Activated CD4-positive, alpha-beta T cell treated with anti-CD3 and anti-CD28 coated beads for 1 hour (primary cell): Measurements from ENCODE around the gene GHR.
"Not testable (repeated sequence)": the region's sequence is repeated elsewhere in the genome, so short reads cannot be mapped to it uniquely, and the experiment has no call there.

ENCODE experiments used
- DNase-seq: peaks from one replicate; pipeline ENCODE4 v3.0.0-alpha.2; 2020

GHR gene

DNA sequence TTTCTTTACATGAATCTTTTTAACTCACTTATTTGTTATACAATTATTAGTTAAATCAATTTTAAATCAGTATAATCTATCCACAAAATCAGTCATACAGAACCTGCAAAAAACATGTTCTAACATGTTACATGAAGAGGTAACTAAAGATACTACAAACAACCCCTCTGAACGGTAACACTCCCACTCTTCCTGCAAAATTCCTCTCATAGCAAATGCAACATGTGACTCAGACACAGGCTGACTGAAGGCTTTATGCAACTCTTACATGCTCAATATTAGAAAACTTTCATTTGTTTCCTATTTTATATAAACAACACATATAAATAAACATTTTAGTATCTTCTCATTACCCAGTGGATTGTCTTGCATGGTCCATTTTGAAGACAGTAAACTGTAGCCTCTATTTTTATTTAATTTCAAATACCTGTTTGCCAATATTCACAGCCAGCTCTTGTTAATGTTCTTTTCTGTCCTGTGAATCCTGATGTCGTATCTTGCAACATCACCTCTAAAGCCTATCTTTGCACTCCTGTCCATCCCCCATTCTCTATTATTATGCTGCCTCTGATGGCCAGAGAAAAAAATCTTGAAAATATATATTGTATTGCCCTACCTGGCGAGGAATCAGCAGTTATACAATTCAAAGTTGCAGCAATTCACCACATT lies 232.9 kb downstream of the GHR start:
- no peak for DNase-seq

DNA sequence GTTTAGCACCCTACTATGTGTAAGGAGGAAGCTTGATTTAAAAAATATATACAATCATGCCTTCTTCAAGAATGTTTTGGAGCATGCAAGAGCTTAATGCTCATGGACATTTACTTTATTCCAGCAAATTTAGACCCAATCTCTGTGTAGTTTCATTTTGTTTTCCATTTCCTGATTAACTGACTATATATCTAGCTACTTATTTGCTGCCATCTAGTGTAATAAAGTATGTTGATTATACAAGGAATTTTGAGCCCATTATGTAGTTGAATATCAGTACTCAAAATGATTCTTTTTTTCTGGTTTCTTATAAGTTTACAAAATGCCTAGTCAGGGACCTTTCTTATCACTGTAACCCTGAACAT lies 233.4 kb downstream of the GHR start:
- DNase-seq = no peak

DNA sequence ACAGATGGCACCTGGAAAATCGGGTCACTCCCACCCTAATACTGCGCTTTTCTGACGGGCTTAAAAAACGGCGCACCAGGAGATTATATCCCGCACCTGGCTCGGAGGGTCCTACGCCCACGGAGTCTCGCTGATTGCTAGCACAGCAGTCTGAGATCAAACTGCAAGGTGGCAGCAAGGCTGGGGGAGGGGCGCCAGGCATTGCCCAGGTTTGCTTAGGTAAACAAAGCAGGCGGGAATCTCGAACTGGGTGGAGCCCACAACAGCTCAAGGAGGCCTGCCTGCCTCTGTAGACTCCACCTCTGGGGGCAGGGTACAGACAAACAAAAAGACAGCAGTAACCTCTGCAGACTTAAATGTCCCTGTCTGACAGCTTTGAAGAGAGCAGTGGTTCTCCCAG lies 236.6 kb downstream of the GHR start:
- not testable (repeated sequence) for DNase-seq

DNA sequence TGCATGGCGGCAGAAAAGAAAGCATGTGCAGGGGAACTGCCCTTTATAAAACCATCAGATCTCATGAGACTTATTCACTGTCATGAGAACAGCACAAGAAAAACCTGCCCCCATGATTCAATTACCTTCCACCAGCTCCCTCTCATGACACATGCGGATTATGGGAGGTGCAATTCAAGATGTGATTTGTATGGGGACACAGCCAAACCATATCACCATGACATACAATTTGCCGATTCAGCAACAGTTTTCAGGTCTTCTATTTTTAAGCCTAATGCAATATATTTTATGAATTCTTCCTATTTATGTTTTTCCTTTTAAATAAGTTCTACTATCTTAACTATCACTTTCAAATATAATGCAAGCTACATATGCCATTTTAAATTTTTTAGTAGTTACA lies 242.6 kb downstream of the GHR start:
- no peak for DNase-seq

DNA sequence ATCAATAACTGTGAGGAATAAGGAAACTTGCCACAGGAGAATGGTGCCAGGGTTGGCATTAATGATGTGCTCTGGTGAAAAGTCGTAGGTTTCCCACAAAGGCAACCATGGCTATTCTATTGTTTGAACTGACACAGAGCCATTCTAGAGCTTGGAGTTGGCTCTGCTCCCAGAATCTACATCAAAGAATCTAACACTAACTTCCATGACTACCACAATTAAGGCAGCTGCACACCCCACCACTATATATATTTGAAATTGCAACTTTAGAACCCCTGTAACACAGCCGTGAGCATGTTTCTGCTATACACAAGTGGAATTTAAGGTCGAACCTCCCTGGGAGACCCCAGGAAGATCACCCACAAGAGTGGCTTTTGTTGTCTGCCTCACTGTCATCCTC lies 243.6 kb downstream of the GHR start:
- DNase-seq = no peak

DNA sequence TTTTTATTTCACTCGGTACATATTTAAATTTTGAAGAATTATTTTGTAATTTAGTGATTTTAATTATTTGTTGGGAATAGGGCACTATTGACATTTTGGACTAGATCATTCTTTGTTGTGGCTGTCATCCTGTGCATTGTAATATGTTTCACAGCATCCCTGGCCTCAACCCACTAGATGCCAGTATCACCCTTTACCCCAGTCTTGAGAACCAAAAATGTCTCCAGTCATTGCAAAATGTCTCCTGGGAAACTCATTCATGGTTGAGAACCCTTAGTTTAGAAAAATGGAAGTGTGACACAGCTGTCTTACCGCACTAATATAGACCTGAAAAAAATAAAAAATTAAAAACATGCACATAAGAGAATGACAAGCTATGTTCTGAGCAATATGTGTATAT lies 245.0 kb downstream of the GHR start:
- no peak for DNase-seq

DNA sequence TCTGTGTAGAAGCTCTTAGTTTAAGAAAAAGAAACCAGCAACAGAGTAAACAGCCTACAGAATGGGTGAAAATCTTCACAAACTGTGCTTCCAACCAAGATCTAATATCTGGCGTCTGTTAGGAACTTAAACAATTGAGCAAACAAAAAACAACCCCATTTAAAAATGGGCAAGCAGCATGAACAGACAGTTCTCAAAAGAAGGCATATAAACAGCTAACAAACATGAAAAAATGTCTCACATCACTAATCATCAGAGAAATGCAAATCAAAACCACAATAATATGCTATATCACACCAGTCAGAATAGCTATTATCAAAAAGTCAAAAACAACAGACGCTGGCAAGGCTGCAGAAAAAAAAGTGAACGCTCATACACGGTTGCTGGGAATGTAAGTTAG lies 249.7 kb downstream of the GHR start:
- no peak for DNase-seq

DNA sequence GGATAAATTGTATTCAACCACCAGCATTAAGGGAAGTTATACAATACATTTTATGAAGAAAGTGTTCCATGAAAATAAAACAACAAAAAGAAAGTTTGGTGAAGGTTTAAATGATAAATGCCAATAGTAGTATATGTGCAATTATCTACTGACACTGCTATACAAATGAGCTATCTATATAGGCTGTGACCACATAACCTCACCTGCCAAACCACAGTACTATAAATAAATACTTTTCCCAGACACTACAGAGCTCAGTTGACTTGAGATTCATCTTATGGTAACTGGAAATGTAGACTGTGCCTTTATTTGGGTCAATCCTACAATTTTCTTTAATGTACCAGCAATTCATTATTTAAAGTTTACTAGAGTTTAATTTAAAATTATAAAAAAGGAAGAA lies 252.4 kb downstream of the GHR start:
- DNase-seq = no peak

DNA sequence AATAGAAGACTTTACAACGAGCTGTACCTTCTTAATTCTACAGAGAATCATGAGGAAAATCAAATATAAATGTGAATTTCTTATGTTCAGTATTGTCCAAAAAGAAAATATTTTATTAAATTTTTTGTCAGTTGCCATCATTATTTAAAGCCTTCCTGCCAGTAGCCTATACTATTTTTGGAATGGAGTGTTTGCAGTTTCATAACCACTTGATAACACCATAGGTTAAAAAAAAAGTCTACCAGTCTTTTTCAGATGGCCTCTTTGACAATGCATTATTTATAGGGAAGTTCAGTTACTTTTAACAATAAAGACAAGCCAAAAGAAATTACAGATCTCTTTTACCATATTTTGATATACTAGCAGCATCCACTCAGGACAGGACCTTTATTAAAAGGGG lies 253.1 kb downstream of the GHR start:
- no peak for DNase-seq

DNA sequence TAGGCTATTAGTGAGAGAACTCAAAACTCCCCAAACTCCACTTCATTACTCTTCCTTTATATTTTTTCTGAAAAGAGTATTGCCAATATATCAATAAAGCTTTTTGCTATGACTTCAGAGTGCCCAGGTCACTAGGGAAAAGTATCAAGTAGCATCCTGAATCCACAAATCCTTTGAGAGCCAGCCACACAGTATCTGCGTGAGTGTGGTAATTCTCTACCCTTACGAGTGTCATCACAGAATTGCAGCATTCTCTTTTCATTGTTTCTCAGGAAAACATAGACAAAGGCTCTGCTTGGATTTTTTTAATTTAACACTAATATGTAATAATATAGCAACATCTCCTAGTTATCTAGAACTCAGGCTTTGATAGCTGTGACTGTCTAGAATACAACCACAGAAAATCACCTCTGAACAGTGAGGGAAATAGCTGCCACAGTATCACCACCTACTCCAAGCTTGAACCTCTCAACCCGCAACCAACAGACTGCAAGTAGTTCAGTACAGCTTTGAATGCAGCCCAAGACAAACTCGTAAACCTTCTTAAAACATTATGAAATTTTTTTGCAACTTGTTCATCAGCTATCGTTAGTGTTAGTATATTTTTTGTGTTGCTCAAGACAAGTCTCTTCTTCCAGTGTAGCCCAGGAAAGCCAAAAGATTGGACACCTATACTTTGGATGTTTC lies 254.1 kb downstream of the GHR start:
- no peak for DNase-seq

DNA sequence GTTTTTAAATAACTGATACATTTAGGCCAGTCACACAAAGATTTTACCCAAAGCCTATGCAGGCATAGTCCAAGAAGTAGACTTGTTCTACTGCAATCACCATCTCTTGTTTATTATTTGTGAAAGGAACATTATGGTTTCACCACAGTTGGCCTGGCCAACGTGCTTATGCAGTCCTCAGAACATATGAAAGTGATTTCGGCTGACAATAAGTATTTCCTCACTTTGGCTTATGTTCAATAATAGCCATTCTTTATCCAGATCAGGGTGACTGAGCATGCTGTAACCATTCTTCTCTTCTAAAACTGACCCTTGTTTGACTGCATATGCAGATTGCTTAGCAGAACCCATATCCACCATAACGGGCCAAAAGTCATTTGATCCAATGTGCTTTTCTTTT lies 256.8 kb downstream of the GHR start:
- no peak for DNase-seq

DNA sequence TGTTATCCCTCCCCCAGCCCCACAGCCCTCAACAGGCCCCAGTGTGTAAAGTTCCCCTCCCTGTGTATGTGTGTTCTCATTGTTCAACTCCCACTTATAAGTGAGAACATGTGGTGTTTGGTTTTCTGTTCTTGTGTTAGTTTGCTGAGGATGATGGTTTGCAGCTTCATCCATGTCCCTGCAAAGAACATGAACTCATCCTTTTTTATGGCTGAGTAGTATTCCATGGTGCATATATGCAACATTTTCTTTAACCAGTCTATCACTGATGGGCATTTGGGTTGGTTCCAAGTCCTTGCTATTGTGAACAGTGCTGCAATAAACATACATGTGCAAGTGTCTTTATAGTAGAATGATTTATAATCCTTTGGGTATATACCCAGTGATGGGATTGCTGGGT lies 261.8 kb downstream of the GHR start:
- not testable (repeated sequence) for DNase-seq

DNA sequence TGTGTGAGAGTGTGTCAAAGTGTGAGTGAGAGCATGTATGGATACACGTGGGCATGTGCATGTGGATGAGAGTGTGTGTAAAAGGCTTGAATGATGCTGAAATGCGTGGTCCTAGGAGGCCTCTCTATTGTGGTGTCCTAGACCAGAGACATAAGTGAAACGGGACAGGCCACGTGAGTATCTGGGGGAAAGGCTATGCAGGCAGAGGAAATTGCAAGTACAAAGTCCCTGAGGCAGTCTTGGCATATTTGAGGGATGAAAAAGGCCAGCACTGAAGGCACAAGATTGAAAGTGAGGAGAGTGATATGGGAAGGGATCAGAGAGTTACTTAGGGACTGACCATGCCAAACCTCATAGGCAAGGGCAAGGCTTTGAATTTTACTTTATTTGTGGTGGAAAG lies 266.2 kb downstream of the GHR start:
- no peak for DNase-seq

DNA sequence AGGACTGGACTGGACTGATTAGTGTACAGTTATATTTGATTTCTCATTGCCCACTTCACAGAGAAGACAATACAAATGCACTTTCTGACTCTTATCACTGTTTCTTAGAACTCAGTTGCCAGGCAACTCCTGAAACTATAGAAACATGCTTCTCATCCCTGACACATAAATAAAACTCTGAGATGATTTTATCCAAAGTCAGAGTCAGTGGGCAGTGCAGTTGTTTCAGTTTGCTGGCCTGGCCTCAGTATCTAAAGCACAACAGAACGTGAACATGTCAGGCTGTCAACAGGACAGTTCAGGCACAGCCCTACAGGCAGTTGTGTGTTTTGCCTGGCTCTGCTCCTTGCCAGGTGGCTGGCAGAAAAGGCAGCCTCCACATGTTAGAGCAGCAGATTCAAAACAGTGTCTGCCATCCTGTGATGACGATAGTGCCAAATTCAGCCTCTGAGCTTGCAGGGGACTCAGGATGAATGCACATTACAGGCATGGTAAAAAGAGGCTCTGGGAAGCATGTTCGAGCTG lies 268.2 kb downstream of the GHR start:
- no peak for DNase-seq

DNA sequence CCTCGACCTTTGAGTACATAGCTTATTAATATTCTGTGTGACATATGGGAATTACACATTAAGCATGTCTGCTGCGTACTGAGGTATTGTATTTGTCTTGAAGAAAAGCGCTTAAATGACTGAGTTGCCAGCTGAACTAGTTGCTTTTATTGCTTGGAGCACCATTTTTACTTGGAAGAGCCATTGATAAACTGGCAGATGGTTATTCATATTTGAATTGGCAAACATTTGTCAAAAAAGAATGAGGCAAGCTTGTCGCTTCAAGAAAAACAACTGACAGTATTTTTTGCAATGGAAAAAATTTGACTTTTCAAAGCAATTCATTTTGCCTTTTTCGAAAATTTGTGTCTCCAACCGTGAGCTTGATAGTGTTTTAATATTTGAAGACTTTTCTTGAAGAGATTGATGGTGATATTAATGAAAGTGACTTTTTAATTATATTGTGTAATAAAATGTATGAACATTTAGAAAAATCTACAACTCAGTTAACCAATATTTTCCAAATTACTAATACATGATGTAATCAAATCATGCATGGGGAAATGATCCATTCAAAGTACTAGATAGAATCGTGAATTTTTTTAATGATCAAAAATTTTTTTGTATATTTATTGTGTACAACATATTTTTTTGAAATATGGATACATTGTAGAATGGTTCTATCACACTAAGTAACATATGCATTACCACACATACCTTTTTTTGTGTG lies 278.3 kb downstream of the GHR start:
- no peak for DNase-seq

DNA sequence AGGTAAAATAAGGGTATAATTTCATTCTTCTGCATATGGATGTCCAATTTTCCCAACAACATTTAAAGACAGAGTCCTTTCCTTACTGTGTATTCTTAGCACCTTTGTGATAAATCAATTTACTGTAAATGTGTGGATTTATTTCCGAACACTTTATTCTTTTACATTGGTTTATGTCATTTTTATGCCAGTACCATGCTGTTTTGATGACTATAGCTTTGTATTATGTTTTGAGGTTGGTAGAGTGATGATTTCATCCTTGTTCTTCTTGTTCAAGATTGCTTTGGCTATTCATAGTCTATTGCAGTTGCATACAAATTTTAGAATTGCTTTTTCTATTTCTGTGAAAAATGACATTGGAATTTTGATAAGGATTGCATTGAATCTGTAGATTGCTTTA lies 280.0 kb downstream of the GHR start:
- no peak for DNase-seq

DNA sequence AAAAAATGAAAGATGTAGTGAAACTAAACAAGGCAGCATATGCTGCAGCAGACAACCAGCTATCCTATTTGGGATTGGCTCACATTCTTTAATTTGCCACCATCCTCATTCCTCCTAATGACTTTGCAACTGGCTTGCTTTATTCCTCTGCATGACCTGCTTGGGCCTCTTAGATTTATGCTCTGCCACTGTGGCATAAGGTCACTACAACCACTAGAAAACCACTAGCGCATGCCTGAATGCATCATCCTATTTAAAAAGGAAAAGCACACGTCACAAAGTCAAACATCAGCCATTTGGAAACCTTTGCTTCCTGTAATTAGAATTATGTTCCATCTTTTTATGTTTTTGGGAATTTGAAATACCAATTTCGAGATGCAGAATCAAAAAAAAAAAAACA lies 292.5 kb downstream of the GHR start:
- DNase-seq = no peak

DNA sequence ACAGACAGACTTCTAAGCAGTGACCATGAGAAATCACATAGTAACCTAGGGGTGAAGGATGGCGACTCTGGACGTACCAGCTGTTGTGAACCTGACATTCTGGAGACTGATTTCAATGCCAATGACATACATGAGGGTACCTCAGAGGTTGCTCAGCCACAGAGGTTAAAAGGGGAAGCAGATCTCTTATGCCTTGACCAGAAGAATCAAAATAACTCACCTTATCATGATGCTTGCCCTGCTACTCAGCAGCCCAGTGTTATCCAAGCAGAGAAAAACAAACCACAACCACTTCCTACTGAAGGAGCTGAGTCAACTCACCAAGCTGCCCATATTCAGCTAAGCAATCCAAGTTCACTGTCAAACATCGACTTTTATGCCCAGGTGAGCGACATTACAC lies 295.4 kb downstream of the GHR start:
- no peak for DNase-seq

DNA sequence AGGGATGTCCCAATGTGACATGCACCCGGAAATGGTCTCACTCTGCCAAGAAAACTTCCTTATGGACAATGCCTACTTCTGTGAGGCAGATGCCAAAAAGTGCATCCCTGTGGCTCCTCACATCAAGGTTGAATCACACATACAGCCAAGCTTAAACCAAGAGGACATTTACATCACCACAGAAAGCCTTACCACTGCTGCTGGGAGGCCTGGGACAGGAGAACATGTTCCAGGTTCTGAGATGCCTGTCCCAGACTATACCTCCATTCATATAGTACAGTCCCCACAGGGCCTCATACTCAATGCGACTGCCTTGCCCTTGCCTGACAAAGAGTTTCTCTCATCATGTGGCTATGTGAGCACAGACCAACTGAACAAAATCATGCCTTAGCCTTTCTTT lies 295.8 kb downstream of the GHR start:
- DNase-seq = no peak

DNA sequence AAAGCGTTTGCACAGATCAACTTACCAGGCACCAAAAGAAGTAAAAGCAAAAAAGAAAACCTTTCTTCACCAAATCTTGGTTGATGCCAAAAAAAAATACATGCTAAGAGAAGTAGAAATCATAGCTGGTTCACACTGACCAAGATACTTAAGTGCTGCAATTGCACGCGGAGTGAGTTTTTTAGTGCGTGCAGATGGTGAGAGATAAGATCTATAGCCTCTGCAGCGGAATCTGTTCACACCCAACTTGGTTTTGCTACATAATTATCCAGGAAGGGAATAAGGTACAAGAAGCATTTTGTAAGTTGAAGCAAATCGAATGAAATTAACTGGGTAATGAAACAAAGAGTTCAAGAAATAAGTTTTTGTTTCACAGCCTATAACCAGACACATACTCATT lies 297.0 kb downstream of the GHR start:
- no peak for DNase-seq

DNA sequence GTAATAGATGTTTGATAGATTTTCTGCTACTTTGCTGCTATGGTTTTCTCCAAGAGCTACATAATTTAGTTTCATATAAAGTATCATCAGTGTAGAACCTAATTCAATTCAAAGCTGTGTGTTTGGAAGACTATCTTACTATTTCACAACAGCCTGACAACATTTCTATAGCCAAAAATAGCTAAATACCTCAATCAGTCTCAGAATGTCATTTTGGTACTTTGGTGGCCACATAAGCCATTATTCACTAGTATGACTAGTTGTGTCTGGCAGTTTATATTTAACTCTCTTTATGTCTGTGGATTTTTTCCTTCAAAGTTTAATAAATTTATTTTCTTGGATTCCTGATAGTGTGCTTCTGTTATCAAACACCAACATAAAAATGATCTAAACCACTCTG lies 298.2 kb downstream of the GHR start:
- no peak for DNase-seq

DNA sequence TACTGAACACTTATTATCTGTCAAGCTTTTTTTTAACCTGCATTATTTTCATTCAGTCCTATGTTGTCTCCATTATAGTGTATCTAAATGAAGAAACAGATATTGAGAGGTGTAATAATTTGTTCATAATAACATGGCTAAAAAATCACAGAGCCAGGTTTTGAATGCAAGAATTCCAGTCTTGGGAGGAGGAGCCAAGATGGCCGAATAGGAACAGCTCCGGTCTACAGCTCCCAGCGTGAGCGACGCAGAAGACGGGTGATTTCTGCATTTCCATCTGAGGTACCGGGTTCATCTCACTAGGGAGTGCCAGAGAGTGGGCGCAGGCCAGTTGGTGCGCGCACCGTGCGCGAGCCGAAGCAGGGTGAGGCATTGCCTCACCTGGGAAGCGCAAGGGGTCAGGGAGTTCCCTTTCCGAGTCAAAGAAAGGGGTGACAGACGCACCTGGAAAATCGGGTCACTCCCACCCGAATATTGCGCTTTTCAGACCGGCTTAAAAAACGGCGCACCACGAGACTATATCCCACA lies 311.4 kb downstream of the GHR start:
- not testable (repeated sequence) for DNase-seq

DNA sequence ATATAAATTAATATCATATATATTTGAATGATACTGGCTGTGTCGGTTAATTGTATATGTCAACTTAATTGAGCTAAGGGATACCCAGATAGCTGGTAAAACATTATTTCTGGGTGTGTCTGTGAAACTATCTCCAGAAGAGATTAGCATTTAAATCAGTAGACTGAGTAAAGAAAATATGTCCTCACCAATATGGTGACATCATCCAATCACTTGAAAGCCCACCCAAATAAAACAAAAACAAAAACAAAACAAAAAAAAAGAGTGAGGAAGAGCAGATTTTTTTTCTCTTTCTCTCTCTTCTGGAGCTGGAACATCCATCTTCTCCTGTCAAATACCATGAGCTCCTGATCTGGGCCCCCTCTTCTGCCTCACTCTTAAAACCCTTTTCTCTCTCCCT lies 317.7 kb downstream of the GHR start:
- DNase-seq = no peak

DNA sequence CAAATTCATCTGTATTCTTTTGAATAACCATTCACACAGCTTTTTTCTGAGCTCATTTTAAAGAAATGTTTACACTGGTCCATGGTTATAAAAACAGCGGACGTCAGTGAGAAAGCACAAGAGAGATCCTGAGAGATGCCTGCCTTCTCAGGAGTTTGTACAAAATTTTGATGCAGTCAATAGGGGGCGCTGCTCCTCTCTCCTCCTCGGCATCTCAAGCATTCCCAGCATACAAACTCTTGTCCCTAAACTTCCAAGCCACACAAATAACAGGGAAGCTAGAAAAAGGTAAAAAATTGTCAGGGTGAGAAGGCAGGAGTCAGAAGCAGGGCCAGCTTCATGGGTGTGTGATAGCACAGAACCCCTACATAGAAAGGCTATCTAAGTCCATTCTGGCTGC lies 322.2 kb downstream of the GHR start:
- DNase-seq = no peak
